ENCODE data around the gene PDE4D.

GRCh38 chr5:59767211-59767605 is 126.3 kb downstream of the PDE4D start:
- TF ChIP-seq POLR2AphosphoS5 (IDR thresholded peaks at IDR 0.05; ENCODE audit: low read depth, low read length) (no peak), CTCF (IDR thresholded peaks at IDR 0.05) (no peak), REST (IDR thresholded peaks at IDR 0.05; ENCODE audit: insufficient read depth in 1 of 2, low read depth in 2 of 2, low read length in 1 of 2) (no peak), TCF7L2 (IDR thresholded peaks at IDR 0.05; ENCODE audit: low read depth, low read length) (no peak)
